CD1c-positive myeloid dendritic cell (primary cell): ENCODE data around the gene CDK14.
"Not testable (repeated sequence)": the region's sequence is repeated elsewhere in the genome, so short reads cannot be mapped to it uniquely, and the experiment has no call there.

Experiments used
- DNase-seq: peaks from one replicate; pipeline ENCODE4 v3.0.0-alpha.2; 2016; ENCODE audit errors: extremely low spot score

The CDK14 gene

GRCh38 chr7:90894122-90894521, 298.0 kb downstream of the CDK14 start:
- DNase-seq, result no peak

DNA sequence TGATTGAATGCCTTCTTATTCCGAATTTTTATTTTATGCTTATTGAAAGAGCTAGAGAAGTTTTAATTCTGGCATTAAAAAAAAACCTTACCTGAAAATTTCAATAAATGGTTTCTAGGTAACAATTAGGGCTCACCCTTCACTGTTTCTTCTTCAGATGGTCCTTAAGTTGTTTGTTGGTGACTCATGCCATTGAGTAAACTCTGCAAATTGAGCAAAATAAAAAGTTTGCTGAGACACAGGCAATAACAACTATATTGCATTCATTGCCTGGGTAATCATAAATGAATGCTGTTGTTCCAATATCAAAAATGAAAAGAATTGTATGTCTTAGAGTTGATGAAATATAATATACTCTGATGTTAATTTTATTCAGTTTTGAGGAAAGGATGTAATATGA, 300.3 kb downstream of the CDK14 start:
- DNase-seq, result no peak

DNA sequence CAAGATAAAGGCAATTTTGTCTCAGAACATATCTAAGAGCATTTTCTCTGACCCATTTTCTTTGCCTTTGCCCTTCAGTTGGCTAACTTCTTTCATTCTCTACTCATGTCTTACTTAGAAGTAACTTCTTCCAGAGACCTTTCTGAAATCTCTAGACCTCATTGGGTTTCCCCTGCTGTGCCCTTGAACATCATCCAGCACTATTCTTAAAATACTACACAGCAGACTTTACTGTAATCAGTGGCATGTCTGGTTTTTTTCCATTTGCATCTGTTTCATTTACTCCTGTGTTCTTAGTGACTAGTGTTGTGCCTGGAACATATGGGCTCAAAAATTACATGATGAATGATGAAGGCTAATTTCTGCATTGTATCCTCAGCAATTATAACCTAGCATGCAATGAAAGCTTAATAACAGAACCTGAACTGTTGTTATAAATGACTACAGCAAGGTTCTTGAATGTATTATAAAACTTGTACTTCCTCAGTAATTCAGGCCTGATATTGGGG, 301.9 kb downstream of the CDK14 start:
- DNase-seq, result no peak

DNA sequence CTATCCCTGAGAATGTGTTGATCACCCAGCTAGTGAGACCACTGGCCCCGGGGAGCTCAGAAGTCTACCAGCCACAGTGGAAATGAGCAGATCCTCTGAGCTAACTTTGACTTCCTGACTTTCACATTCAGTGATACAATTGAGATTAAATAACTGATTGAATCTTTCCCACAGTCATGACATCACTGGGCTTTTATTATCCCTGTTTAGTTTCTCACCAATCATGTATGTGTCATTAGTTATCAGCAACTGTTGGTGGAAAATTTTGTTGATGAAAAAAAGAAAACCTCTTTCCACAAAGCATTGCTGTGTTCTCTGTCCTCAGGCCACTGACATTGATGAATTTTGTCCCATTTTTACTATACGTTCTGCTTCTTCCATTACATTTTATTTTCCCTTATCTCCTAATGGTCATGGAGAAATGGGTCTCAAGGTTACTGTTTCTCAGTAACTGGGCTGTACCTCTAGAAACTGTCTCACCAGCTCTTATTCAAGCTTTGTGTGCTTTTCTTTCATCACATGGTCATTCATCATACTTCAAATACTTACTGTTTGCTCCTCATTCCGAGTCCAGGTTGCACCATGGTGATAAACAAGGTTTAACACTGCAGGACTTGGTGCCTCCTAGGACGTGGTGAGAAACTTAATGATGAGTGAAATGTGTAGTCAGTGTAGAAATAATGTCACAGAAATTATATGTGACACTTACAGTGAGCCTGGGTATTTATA, 304.7 kb downstream of the CDK14 start:
- no peak for DNase-seq

DNA sequence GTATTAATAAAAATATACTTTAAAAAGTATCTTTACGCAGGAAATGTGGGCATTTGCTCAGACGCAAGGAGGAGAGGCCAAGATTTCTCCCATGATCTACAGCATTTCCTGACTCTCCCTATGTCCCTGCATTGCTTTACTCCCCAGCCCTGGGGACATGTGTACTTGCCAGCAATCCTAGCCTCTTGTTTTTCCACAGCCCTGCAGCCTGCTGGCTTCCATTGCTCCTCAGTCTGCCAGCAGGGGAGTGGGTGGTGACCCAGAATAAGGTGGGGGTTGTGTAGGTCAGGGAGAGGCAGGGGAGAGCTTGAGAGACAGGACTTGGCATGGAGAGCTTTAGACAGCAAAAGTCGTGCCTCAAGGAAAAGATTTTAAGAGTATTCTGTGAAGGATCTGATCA, 307.7 kb downstream of the CDK14 start:
- no peak for DNase-seq

- no peak for DNase-seq
Observed at GRCh38 chr7:90910136-90910535, 314.0 kb downstream of the CDK14 start.

GRCh38 chr7:90916319-90916718, 320.2 kb downstream of the CDK14 start:
- no peak for DNase-seq

DNA sequence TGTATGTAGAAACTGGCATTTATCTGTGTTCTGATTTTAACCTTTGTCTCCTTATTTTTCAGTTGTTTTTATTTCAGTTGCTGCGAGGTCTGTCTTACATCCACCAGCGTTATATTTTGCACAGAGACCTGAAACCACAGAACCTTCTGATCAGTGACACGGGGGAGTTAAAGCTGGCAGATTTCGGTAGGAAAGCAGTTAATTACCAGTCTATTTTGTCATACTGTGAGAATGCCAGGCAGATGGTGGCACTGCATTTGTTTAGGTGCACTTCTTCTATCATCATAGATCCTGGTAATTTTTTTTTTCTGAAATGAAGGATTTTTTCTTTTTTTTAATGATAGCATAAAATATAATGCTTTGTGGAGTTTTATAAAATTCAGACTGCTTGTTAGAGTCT, 321.4 kb downstream of the CDK14 start:
- DNase-seq, result no peak

DNA sequence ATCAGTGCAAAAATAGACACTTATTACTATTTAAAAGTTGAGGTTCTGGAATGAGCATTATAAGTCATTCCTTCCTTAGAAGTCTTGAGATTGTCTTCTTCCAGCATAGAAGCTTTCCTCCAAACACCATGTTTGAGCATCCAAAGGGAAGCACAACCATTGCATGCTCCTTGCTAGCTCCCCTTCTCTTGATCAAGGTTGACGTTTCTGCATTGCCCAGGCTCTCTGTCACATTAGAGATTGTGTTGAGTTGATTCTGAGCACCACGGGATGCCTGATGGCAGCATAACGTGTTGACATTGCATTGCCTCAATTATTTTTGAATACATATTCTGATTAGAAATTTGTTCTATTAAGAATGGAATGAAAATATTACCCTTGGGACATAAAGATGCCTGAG, 322.2 kb downstream of the CDK14 start:
- no peak for DNase-seq

- no peak for DNase-seq
Observed at GRCh38 chr7:90919816-90920215, 323.7 kb downstream of the CDK14 start.

GRCh38 chr7:90920336-90920735, 324.2 kb downstream of the CDK14 start:
- no peak for DNase-seq

DNA sequence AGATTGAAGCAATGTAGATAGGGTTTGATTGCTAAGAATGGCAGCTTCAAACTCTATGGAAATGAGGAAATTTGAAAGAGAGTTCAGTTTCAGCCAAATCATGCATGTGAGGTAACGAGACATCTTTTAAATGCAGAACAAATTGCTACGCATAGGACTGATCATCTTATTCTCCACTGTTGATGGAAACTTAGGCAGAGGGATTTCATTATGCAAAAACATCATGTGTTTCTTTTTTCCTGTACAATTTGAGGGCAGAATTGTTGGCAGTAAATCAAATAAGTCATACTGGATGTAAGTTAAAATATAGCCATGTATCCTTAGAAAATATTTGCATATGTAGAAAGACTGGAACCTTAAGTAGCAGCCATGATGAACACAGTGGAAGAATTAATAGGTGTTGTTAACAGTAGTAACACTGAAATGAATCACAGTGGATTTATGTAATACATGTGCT, 327.4 kb downstream of the CDK14 start:
- no peak for DNase-seq

DNA sequence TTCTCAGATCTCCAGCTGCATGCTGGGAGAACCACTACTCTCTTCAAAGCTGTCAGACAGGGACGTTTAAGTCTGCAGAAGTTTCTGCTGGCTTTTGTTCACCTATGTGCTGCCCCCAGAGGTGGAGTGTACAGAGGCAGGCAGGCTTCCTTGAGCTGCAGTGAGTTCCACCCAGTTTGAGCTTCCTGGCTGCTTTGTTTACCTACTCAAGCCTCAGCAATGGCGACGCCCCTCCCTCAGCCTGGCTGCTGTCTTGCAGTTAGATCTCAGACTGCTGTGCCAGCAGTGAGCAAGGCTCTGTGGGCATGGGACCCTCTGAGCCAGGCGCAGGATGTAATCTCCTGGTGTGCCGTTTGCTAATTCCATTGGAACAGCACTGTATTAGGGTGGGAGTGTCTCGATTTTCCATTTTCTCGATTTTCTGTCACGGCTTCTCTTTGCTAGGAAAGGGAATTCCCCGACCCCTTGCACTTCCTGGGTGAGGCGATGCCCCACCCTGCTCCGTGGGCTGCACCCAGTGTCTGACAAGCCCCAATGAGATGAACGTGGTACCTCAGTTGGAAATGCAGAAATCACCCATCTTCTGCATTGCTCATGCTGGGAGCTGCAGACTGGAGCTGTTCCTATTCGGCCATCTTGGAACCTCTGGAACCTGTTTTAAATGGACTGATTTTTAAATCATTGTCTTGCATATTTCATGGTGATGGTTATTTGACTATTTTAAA, 332.7 kb downstream of the CDK14 start:
- DNase-seq, result not testable (repeated sequence)

GRCh38 chr7:90931986-90932916, 336.1 kb downstream of the CDK14 start:
- no peak for DNase-seq

DNA sequence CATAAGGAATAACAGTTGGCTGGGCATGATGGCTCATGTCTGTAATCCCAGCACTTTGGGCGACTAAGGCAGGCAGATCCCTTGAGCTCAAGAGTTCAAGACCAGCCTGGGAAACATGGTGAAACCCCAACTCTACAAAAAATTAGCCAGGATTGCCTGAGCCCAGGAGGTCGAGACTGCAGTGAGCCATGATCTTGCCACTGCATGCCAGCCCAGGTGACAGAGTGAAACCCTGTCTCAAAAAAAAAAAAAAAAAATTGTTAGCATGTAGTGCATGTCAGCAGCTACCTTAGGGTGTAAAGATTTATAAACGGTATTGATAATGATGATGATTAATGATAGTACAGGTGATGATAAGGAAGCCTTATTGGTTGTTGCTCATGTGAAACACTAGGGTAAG, 336.9 kb downstream of the CDK14 start:
- no peak for DNase-seq

GRCh38 chr7:90933984-90934383, 337.9 kb downstream of the CDK14 start:
- no peak for DNase-seq

GRCh38 chr7:90938371-90938770, 342.2 kb downstream of the CDK14 start:
- no peak for DNase-seq

DNA sequence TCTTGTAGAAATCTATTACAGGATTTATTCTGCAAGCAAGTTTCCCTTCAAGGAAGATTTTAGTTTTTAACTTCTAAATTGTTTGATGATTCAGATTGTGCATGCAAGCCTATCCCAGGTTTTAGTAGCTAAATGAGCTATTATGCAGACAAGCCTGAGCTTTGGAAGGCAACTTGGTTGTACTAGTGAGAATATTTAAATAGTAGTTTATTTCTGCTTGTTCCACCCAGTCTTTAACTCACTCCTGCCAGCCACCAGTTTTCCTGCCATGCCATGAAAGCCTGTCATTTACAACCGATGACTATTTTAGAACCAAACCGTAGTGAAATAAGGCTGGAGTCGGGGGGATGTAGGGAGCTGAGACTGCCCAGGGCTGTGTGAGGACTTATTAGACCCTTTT, 343.5 kb downstream of the CDK14 start:
- DNase-seq, result no peak

DNA sequence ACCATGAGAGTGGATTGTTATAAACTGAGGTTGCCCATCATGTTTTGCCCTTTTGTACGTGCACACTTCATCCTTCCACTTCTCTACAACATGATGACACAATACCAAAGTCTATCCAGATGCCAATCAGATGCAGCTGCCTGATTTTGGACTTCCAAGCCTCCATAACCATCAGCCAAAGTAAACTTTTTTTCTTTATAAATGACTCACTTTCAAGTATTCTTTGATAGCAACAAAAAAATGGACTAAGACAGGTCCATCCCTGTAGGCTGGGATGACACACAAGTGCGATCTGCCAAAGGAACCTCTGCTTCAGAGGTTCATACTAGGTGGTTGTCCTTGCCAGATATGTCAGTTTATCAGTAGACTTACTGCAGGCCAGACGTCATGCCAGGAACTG, 347.9 kb downstream of the CDK14 start:
- no peak for DNase-seq

DNA sequence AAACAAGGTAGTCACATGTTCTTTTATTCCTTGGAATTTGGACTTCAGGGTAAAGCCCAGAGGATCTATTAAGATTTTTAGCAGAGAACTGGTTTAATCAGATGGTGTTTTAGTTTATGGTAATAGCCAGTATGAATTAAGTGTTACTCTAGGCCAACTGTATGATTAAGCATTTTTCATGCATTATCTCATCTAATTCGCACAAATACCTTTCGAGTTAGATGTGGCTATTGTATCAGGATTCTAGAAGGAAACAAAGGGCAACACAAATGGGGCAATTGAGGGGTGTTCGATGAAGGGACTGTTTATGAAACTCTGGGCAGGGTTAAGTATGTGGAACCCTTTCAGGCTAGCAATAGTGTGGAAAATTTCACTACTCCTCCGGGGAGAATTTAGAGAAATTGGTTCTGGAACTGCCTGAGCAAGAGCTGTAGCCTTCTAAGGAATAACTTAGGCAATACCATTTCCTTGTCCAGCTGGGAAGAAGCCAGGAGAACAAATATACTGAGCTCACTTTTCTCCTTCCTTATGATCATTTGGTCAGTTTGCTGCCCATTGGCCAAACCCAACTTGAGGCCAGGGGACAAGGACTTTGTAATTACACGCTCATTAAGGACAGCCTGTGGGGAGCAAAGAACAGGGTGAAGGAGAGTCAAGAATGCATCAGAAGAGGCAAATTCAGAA, 349.1 kb downstream of the CDK14 start:
- DNase-seq, result no peak

GRCh38 chr7:90946730-90947501, 350.8 kb downstream of the CDK14 start:
- DNase-seq, result no peak
